ENCODE measurements around the gene RFTN1.

The RFTN1 gene

DNA sequence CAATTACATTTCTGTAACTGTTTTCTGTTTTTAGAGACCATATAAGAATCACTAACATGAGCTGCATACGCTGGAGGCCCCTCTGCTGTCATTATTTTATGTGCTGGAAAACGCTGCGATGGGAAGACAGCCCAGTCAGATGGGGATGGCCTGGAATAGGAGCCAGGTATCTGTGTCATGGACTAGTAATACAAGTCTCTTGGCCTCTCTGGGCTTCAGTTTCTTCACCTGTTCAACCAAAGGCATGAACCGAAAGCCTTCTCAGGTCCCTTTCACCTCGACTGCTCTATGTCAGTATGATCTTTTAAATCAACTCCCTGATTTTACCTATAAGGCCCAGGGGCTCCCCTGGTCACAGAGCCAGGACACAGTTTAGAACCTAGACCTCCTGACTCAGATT, 14.6 kb upstream of the RFTN1 start:
- Histone ChIP-seq H3K4me3 (ENCODE audit: low read depth, low read length) (no peak overlapping the region), H3K27me3 (ENCODE audit: control insufficient read depth, insufficient read depth, low read length) (no peaks in the 10 kb centered on the region), H3K27ac (ENCODE audit: low read depth, low read length) (no peak overlapping the region), H3K9ac (ENCODE audit: low read length) (no peak overlapping the region), H3K4me1 (ENCODE audit: control insufficient read depth, insufficient read depth, low read length) (no peaks in the 10 kb centered on the region), H3K9me3 (ENCODE audit: control insufficient read depth, insufficient read depth, low read depth, low read length) (peaks cover 10% of the 10 kb centered on the region), H3K36me3 (ENCODE audit: control insufficient read depth, insufficient read depth, low read length) (no peaks in the 10 kb centered on the region)

DNA sequence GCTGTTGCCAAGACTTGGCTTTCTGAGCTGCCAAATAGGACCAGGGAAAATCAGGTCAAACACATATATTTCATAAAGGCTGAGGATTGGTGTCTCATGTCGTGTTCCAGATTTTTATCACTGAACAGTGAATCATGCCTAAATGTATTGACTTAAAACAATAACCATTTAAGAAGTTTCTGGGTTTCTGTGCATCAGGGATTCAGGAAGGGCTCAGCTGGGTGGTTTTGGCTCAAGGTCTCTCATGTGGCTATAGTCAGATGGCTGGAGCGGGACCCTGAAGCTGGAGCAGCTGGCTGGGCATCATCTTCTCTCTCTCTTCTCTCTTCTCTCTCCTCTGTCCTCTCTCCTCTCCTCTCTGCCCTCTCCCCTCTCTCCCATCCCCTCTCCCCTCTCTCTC, 10.7 kb upstream of the RFTN1 start:
- no peaks in the 10 kb centered on the region for H3K36me3 ChIP-seq (ENCODE audit: control insufficient read depth, insufficient read depth, low read length)
- no peaks in the 10 kb centered on the region for H3K27me3 ChIP-seq (ENCODE audit: control insufficient read depth, insufficient read depth, low read length)
- H3K4me3 ChIP-seq (ENCODE audit: low read depth, low read length): no peak overlapping the region
- H3K9me3 ChIP-seq (ENCODE audit: control insufficient read depth, insufficient read depth, low read depth, low read length): peaks cover 10% of the 10 kb centered on the region
- H3K4me1 ChIP-seq (ENCODE audit: control insufficient read depth, insufficient read depth, low read length): no peaks in the 10 kb centered on the region
- no peak overlapping the region for H3K9ac ChIP-seq (ENCODE audit: low read length)
- no peak overlapping the region for H3K27ac ChIP-seq (ENCODE audit: low read depth, low read length)

DNA sequence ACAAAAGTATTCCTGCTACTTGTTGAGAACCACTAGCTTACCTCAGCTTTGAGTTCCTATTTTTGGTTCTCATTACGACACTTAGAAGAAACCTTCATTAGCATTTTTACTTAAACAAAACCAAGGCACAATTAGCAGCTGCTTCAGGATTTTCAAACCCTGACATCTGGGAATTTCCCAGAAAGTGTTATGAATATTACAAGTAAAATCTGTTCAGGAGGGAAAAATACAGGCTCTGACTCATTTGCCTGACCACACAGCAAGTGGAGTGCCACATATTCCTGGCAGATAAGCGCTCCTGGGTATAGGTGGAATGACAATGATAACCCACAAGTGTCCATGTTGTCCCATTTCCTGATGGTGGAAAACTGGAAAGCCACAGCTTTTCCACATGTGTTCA, 10.3 kb upstream of the RFTN1 start:
- Histone ChIP-seq H3K4me3 (ENCODE audit: low read depth, low read length) (no peak overlapping the region), H3K4me1 (ENCODE audit: control insufficient read depth, insufficient read depth, low read length) (no peaks in the 10 kb centered on the region), H3K27me3 (ENCODE audit: control insufficient read depth, insufficient read depth, low read length) (no peaks in the 10 kb centered on the region), H3K9ac (ENCODE audit: low read length) (no peak overlapping the region), H3K36me3 (ENCODE audit: control insufficient read depth, insufficient read depth, low read length) (no peaks in the 10 kb centered on the region), H3K27ac (ENCODE audit: low read depth, low read length) (no peak overlapping the region), H3K9me3 (ENCODE audit: control insufficient read depth, insufficient read depth, low read depth, low read length) (peaks cover 10% of the 10 kb centered on the region)

DNA sequence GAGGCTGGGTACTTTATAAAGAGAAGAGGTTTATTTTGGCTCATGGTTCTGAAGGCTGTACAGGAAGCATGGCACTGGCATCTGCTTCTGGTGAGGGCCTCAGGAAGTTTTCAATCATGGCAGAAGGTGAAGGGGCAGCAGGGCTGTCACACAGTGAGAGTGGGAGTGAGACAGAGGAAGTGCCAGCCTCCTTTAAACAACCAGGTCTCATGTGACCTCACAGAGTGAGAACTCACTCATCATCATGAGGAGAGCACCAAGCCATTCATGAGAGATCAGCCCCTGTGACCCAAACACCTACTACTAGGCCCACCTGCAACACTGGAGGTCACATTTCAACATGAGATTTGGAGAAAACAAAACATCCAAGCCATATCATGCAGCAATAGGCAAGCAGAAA, 9.3 kb upstream of the RFTN1 start:
- Histone ChIP-seq H3K27ac (ENCODE audit: low read depth, low read length) (no peak overlapping the region), H3K4me1 (ENCODE audit: control insufficient read depth, insufficient read depth, low read length) (no peaks in the 10 kb centered on the region), H3K4me3 (ENCODE audit: low read depth, low read length) (no peak overlapping the region), H3K9me3 (ENCODE audit: control insufficient read depth, insufficient read depth, low read depth, low read length) (peaks cover 10% of the 10 kb centered on the region), H3K9ac (ENCODE audit: low read length) (no peak overlapping the region), H3K36me3 (ENCODE audit: control insufficient read depth, insufficient read depth, low read length) (no peaks in the 10 kb centered on the region), H3K27me3 (ENCODE audit: control insufficient read depth, insufficient read depth, low read length) (no peaks in the 10 kb centered on the region)

DNA sequence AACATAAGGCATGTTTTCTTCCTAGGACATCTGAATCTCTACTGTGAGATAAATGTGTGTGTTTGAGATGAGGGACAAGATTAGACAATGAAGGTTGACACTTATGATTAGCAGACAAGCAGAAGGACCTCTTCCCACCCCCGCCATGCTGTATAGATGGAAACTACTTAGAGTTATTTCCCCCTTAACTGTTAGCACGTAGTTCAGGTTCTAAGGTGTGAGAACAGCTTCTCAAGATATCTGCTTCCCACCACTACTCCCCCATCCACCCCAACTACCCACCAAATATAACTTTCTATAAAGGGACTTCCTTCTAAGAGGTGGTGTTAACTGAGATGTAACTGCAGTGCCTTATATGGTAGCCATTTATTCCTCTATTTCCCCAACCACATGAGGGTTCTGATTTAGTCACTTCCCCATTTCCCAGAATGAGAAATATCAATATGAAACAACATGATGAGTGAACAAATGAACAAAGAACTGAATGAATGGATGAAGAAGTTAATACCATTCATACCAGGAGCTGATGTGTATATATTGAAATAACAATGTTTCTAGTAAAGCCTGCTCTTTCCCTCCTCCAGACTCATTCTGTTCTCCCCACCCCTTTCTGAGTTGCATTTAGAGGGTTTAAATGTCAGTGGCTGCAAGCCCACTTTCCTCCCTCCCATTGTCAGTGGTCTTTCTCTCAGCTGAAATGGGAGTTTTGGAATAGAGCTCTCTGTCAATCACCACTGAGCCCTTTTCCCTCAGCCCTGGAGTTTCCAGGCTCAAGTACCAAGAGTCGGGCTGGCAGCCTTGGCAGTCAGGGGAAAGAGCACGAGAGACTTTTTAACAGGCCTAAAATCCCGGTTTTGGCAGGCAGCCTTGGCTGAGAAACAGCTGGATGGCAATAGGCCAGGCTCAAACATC, 7.7 kb upstream of the RFTN1 start:
- Histone ChIP-seq H3K9me3 (ENCODE audit: control insufficient read depth, insufficient read depth, low read depth, low read length) (peaks cover 10% of the 10 kb centered on the region), H3K27ac (ENCODE audit: low read depth, low read length) (no peak overlapping the region), H3K36me3 (ENCODE audit: control insufficient read depth, insufficient read depth, low read length) (no peaks in the 10 kb centered on the region), H3K4me1 (ENCODE audit: control insufficient read depth, insufficient read depth, low read length) (peaks cover 9% of the 10 kb centered on the region), H3K27me3 (ENCODE audit: control insufficient read depth, insufficient read depth, low read length) (peaks cover 2% of the 10 kb centered on the region; the same call in 1 of the 2 replicates), H3K9ac (ENCODE audit: low read length) (no peak overlapping the region), H3K4me3 (ENCODE audit: low read depth, low read length) (no peak overlapping the region)

DNA sequence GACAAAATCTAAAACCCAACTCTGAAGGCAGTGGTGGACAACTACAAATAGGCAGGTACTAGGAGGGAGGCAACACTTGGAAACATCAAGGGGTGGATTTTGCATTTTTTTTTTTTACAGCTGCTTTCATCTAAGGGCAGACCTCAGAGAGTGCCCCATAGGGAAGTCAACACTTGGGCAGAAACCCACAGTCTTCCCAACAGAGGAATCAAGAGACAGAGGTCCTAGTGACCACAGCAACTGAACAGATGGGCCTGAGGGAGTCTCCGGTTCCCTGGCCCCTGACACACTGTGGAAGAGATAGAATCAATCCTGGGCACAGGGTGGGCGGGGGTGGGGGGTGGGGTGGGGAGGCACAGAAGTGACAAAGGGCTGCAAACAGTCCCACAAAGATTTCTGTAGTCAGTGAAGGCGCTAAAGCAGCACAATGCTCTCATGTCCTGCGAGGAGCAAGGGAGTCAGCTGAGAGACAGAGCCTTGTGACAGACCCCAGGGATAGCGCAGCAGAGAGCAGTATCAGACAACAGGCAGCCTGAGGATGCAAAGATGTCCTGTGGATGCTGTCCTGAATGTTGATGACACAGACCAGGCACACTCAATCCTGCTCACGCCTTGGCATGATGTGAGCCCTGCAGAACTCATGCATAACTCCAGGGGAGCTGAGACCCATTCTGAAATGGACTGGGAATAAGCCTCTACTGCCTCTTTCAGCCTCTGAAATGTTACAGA, 6.9 kb upstream of the RFTN1 start:
- peaks cover 9% of the 10 kb centered on the region for H3K4me1 ChIP-seq (ENCODE audit: control insufficient read depth, insufficient read depth, low read length)
- H3K27me3 ChIP-seq (ENCODE audit: control insufficient read depth, insufficient read depth, low read length): peaks cover 11% of the 10 kb centered on the region; the same call in 1 of the 2 replicates
- no peak overlapping the region for H3K27ac ChIP-seq (ENCODE audit: low read depth, low read length)
- H3K4me3 ChIP-seq (ENCODE audit: low read depth, low read length): no peak overlapping the region
- peaks cover 10% of the 10 kb centered on the region for H3K9me3 ChIP-seq (ENCODE audit: control insufficient read depth, insufficient read depth, low read depth, low read length)
- no peak overlapping the region for H3K9ac ChIP-seq (ENCODE audit: low read length)
- no peaks in the 10 kb centered on the region for H3K36me3 ChIP-seq (ENCODE audit: control insufficient read depth, insufficient read depth, low read length)

DNA sequence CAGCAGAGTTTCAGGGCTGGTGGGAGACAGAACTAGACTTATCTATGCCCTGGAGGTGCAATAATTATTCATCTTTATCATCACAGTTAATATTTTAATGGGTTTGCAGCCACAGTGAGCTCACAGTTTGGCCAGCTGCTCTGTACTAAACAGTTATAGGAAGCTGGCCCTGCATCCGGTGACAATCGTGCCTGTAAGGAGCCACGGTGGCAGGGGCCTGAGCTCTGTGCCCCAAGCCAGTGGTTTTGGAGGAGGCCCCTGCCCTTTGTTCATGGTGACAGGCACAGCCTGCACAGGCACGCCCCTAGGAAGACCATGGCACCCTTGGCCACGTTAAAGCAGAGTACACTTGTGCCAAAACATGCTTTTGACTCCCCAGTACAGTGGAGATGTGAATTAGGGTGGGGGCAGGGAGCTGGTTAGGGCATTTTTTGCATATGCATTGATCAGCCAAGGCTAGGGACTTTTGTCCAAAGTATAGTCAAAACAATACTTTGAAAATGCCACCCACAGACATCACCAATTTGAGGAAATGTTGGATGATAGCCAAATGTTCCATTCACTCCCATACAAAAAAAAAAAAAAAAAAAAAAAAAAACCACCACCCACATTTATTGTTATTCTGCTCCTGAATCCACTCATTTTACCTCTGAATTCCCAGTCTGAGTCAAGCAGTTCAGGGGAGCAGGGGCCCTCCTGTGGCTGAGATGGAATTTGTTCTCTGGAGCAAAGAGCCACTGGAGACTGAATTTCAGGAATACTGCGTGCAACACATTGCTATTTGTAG, 3.4 kb upstream of the RFTN1 start:
- Histone ChIP-seq H3K27ac (ENCODE audit: low read depth, low read length) (no peak overlapping the region), H3K4me1 (ENCODE audit: control insufficient read depth, insufficient read depth, low read length) (peaks cover 20% of the 10 kb centered on the region), H3K4me3 (ENCODE audit: low read depth, low read length) (no peak overlapping the region), H3K9me3 (ENCODE audit: control insufficient read depth, insufficient read depth, low read depth, low read length) (no peaks in the 10 kb centered on the region), H3K9ac (ENCODE audit: low read length) (no peak overlapping the region), H3K27me3 (ENCODE audit: control insufficient read depth, insufficient read depth, low read length) (peaks cover 46% of the 10 kb centered on the region), H3K36me3 (ENCODE audit: control insufficient read depth, insufficient read depth, low read length) (no peaks in the 10 kb centered on the region)

DNA sequence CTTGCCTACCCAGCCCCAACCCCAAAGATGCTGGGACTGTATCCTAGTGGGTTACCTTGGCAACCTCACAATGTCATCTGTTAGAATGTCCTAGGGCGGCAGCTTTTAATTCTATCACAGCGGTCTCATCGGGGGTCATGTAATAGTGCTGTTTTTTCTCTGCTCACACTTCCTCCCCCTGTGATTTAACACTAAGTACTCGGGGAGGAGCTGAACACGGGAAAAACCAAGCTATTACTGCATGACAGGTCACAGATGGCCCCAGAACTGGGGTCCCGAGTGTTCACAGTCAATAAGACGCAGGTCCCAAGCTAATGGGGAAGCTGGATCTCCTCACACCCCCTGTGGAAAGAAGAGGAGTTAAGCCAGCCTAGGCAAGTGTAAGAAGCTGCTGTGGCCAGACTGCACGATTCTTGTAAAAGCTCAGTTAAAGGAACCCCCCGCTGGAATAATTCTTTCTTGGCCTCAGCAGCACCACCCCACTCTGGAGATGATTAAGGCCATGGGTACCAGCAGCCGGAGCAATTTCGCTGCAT, 2.5 kb upstream of the RFTN1 start:
- H3K4me1 ChIP-seq (ENCODE audit: control insufficient read depth, insufficient read depth, low read length): peaks cover 21% of the 10 kb centered on the region
- peaks cover 55% of the 10 kb centered on the region for H3K27me3 ChIP-seq (ENCODE audit: control insufficient read depth, insufficient read depth, low read length)
- H3K36me3 ChIP-seq (ENCODE audit: control insufficient read depth, insufficient read depth, low read length): no peaks in the 10 kb centered on the region
- no peak overlapping the region for H3K9ac ChIP-seq (ENCODE audit: low read length)
- H3K27ac ChIP-seq (ENCODE audit: low read depth, low read length): no peak overlapping the region
- H3K9me3 ChIP-seq (ENCODE audit: control insufficient read depth, insufficient read depth, low read depth, low read length): no peaks in the 10 kb centered on the region
- no peak overlapping the region for H3K4me3 ChIP-seq (ENCODE audit: low read depth, low read length)

DNA sequence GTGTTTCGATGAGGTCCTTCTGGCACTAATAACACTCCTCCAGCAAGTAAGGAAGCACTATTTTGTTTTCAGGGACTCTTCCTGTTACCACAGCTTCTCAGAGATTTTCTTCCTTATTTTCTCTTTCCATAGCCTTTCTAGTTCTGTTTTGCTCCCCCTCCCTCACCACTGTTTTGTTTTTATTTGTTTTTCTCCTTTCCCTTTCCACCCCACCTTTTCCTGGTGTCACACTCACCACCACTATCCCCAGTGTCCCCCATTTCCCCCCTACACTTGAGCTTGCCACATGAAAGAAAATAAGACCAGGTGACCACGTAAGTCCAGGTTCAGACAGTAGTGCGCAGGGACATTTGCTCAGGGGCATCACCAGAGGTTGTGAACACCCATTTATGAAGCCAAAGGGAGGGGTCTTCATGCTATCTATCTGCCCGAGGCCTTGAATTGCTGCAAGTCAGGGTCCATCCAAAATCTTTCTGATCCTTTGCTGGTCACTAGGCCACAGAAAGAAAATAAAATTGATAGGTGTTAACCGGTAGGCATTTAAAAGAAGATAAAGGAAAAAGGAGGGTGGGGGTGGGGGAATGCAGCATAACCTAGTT, 1.4 kb upstream of the RFTN1 start:
- H3K27me3 ChIP-seq (ENCODE audit: control insufficient read depth, insufficient read depth, low read length): peaks cover 62% of the 10 kb centered on the region
- H3K9me3 ChIP-seq (ENCODE audit: control insufficient read depth, insufficient read depth, low read depth, low read length): no peaks in the 10 kb centered on the region
- no peaks in the 10 kb centered on the region for H3K36me3 ChIP-seq (ENCODE audit: control insufficient read depth, insufficient read depth, low read length)
- H3K4me3 ChIP-seq (ENCODE audit: low read depth, low read length): no peak overlapping the region
- H3K9ac ChIP-seq (ENCODE audit: low read length): no peak overlapping the region
- no peak overlapping the region for H3K27ac ChIP-seq (ENCODE audit: low read depth, low read length)
- peaks cover 21% of the 10 kb centered on the region for H3K4me1 ChIP-seq (ENCODE audit: control insufficient read depth, insufficient read depth, low read length)

DNA sequence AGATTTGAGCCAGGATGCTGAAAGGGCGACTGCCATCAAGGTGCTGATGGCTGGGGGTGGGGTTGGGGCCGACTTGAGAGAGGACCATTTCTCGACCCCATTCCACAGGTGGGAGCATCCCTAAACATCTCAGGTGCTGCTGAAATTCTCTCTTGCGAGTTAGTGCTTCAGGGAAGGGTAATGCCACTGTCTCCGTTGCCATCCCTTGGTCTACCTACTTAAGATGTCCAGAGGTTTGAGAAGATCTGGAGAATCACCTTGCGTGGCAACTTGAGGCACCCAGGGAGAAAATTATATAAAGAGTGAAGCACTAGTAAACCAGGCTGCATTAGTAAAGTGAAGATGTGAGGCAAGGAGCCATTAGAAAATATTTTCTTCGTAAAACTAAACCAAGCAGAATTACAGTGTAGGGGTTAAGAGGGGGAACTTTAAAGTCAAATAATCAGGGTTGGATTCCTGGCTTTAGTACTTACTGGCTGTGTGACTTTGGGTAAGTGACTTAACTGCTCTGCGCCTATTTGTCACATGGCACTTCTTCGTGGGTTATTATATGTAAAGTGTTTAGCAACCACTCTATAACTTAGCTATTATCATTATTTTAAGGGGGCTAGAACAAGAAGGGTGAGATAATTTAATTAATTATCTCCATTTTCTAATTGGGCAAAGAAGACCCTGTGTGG, 662 bp upstream of the RFTN1 start:
- Histone ChIP-seq H3K9ac (ENCODE audit: low read length) (no peak overlapping the region), H3K27me3 (ENCODE audit: control insufficient read depth, insufficient read depth, low read length) (peaks cover 65% of the 10 kb centered on the region), H3K4me3 (ENCODE audit: low read depth, low read length) (peak overlapping the region; percentile 76), H3K36me3 (ENCODE audit: control insufficient read depth, insufficient read depth, low read length) (no peaks in the 10 kb centered on the region), H3K27ac (ENCODE audit: low read depth, low read length) (no peak overlapping the region), H3K4me1 (ENCODE audit: control insufficient read depth, insufficient read depth, low read length) (peaks cover 21% of the 10 kb centered on the region), H3K9me3 (ENCODE audit: control insufficient read depth, insufficient read depth, low read depth, low read length) (no peaks in the 10 kb centered on the region)

Measured in HUES6 (cell line).